ENCODE data around the gene MAEA. TPM values are rescaled to one million over a fixed set of nuclear protein-coding genes. Genes with fewer than 3 reads are reported as not detected.

MAEA gene
- polyA plus RNA-seq, 3 donors: 34.3 to 83.5 (median 37.7) TPM

DNA sequence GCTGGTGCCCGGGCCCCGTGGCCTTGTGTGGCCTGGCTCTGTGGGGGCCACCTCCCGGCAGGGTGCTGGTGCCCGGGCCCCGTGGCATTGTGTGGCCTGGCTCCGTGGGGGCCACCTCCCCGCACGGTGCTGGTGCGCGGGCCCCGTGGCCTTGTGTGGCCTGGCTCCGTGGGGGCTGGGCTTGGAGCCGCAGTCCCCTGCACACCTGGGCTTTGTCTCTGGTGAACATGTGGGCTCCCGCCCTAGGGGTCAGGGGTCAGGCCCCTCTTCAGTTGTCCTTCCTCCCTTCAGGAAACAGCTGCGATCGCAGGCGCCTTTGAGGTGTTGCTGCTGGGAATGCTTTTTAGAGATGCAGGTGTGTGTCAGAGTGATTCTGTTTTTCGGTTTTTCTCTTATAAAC is 74.5 kb downstream of the MAEA start:
- WGBS (ENCODE audit: insufficient coverage): 96% methylated on average over 10 of the region's 18 CpGs
- peaks cover 29 to 59% of the 10 kb centered on the region in 2 donors for H3K36me3 ChIP-seq (replicated peaks in 1 of 2; ENCODE audit: control insufficient read depth in 1 of 2, insufficient read depth in 2 of 2, low read length in 2 of 2)

GRCh38 chr4:1364748-1365147 is 75.1 kb downstream of the MAEA start:
- Histone ChIP-seq H3K4me3 (replicated peaks in 1 of 3; ENCODE audit: low read depth in 2 of 3, low read length in 3 of 3) (no peak overlapping the region), H3K4me2 (replicated peaks; ENCODE audit: extremely low read depth, low read length, poor library complexity, severe bottlenecking) (no peak overlapping the region), H3K9ac (ENCODE audit: insufficient read depth, low read length, poor library complexity, severe bottlenecking) (no peak overlapping the region), H3K27ac (ENCODE audit: low read depth in 1 of 2, low read length in 2 of 2) (no peak overlapping the region), H3K4me1 (ENCODE audit: control insufficient read depth in 1 of 2, insufficient read depth in 2 of 2, low read length in 2 of 2) (no peaks in the 10 kb centered on the region), H3K9me3 (replicated peaks in 1 of 2; ENCODE audit: control insufficient read depth in 1 of 2, insufficient read depth in 1 of 2, low read length in 2 of 2) (no peaks in the 10 kb centered on the region), H3K79me2 (ENCODE audit: insufficient read depth, low read length) (no peaks in the 10 kb centered on the region), H4K20me1 (ENCODE audit: insufficient read depth, low read length) (no peaks in the 10 kb centered on the region), H3K27me3 (ENCODE audit: control insufficient read depth in 2 of 2, insufficient read depth in 2 of 2, low read length in 2 of 2) (no peaks in the 10 kb centered on the region), H3K36me3 (replicated peaks in 1 of 2; ENCODE audit: control insufficient read depth in 1 of 2, insufficient read depth in 2 of 2, low read length in 2 of 2) (peaks cover 29 to 54% of the 10 kb centered on the region in 2 donors), H2AFZ (ENCODE audit: insufficient read depth, low read depth, low read length, poor library complexity, severe bottlenecking) (no peak overlapping the region)
- no peaks in the 10 kb centered on the region for H3K9me3 Mint-ChIP-seq
- peaks cover 0 to 3% (median 2%) of the 10 kb centered on the region in 3 donors for H3K27me3 Mint-ChIP-seq (ENCODE audit: low read depth in 3 of 3)
- no peak for DNase-seq
- no peaks in the 10 kb centered on the region for H3K4me1 Mint-ChIP-seq
- TF ChIP-seq, protein P1, sequence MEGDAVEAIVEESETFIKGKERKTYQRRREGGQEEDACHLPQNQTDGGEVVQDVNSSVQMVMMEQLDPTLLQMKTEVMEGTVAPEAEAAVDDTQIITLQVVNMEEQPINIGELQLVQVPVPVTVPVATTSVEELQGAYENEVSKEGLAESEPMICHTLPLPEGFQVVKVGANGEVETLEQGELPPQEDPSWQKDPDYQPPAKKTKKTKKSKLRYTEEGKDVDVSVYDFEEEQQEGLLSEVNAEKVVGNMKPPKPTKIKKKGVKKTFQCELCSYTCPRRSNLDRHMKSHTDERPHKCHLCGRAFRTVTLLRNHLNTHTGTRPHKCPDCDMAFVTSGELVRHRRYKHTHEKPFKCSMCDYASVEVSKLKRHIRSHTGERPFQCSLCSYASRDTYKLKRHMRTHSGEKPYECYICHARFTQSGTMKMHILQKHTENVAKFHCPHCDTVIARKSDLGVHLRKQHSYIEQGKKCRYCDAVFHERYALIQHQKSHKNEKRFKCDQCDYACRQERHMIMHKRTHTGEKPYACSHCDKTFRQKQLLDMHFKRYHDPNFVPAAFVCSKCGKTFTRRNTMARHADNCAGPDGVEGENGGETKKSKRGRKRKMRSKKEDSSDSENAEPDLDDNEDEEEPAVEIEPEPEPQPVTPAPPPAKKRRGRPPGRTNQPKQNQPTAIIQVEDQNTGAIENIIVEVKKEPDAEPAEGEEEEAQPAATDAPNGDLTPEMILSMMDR (IDR thresholded peaks at IDR 0.05): no peak
- no peak overlapping the region for H3K4me3 Mint-ChIP-seq
- WGBS (ENCODE audit: insufficient coverage): 95% methylated on average over 12 of the region's 13 CpGs
- H3K36me3 Mint-ChIP-seq: peaks cover 12 to 75% of the 10 kb centered on the region in 2 donors
- H3K27ac Mint-ChIP-seq: no peak overlapping the region
- intact Hi-C loops (cut with micrococcal nuclease): no loop called here

More for the DNA sequence above, 74.5 kb downstream of the MAEA start:
- Mint-ChIP-seq H3K9me3 (no peaks in the 10 kb centered on the region), H3K36me3 (peaks cover 16 to 76% of the 10 kb centered on the region in 2 donors), H3K27me3 (ENCODE audit: low read depth in 3 of 3) (peaks cover 0 to 3% (median 2%) of the 10 kb centered on the region in 3 donors), H3K27ac (no peak overlapping the region), H3K4me1 (no peaks in the 10 kb centered on the region), H3K4me3 (no peak overlapping the region)
- intact Hi-C loops (cut with micrococcal nuclease): no loop called here
- H2AFZ ChIP-seq (ENCODE audit: insufficient read depth, low read depth, low read length, poor library complexity, severe bottlenecking): no peak overlapping the region
- H3K79me2 ChIP-seq (ENCODE audit: insufficient read depth, low read length): no peaks in the 10 kb centered on the region
- H3K4me3 ChIP-seq (replicated peaks in 1 of 3; ENCODE audit: low read depth in 2 of 3, low read length in 3 of 3): no peak overlapping the region
- DNase-seq: no peak
- H3K27me3 ChIP-seq (ENCODE audit: control insufficient read depth in 2 of 2, insufficient read depth in 2 of 2, low read length in 2 of 2): no peaks in the 10 kb centered on the region
- H3K4me1 ChIP-seq (ENCODE audit: control insufficient read depth in 1 of 2, insufficient read depth in 2 of 2, low read length in 2 of 2): no peaks in the 10 kb centered on the region
- no peaks in the 10 kb centered on the region for H4K20me1 ChIP-seq (ENCODE audit: insufficient read depth, low read length)
- H3K9ac ChIP-seq (ENCODE audit: insufficient read depth, low read length, poor library complexity, severe bottlenecking): no peak overlapping the region
- H3K27ac ChIP-seq (ENCODE audit: low read depth in 1 of 2, low read length in 2 of 2): no peak overlapping the region
- H3K9me3 ChIP-seq (replicated peaks in 1 of 2; ENCODE audit: control insufficient read depth in 1 of 2, insufficient read depth in 1 of 2, low read length in 2 of 2): no peaks in the 10 kb centered on the region
- no peak overlapping the region for H3K4me2 ChIP-seq (replicated peaks; ENCODE audit: extremely low read depth, low read length, poor library complexity, severe bottlenecking)
- TF ChIP-seq, protein P1 (IDR thresholded peaks at IDR 0.05): no peak
